Progenitor cell of endocrine pancreas (in vitro differentiated cells): Measurements from ENCODE around the gene FUT4. TPM values are rescaled to one million over a fixed set of nuclear protein-coding genes. Genes with fewer than 3 reads are reported as not detected.

Experiments used
- DNase-seq: peaks from one replicate; pipeline ENCODE4 v3.0.0; 2021; ENCODE audit warnings: low spot score; ENCODE audit not compliant: unreplicated experiment
- H3K27ac Mint-ChIP-seq: 2 replicates; pipeline ENCODE4 v1.8.0; 2021; ENCODE audit warnings: mild to moderate bottlenecking, moderate library complexity, mixed read lengths
- H3K27me3 Mint-ChIP-seq: 2 replicates; pipeline ENCODE4 v1.8.0; 2021; ENCODE audit warnings: mixed read lengths
- H3K36me3 Mint-ChIP-seq: 2 replicates; pipeline ENCODE4 v1.8.0; 2022; ENCODE audit warnings: mixed read lengths; ENCODE audit not compliant: insufficient read depth
- H3K4me1 Mint-ChIP-seq: 2 replicates; pipeline ENCODE4 v1.8.0; 2021; ENCODE audit warnings: low read depth, mixed read lengths
- H3K4me3 Mint-ChIP-seq: 2 replicates; pipeline ENCODE4 v1.8.0; 2021; ENCODE audit warnings: low read depth, mild to moderate bottlenecking, moderate library complexity, mixed read lengths
- H3K9me3 Mint-ChIP-seq: 2 replicates; pipeline ENCODE4 v1.8.0; 2021; ENCODE audit warnings: low read depth, mixed read lengths
- CTCF ChIP-seq: fragments of 200-600 bp; sonication (generic); IDR thresholded peaks from one replicate; pipeline ENCODE4 v1.5.0; 2021; ENCODE audit warnings: antibody characterized with exemption, mild to moderate bottlenecking; ENCODE audit not compliant: unreplicated experiment
- total RNA-seq: library from RNA; stranded (reverse); gene quantifications from 2 replicates; pipeline ENCODE4 v1.2.1, GENCODE V29; 2021

FUT4 gene
- total RNA-seq, 1 donor from 2014 or later = 6.6 TPM

- no peaks in the 10 kb centered on the region for H3K9me3 Mint-ChIP-seq
- H3K27ac Mint-ChIP-seq = no peak overlapping the region
- H3K4me3 Mint-ChIP-seq = no peak overlapping the region
- H3K36me3 Mint-ChIP-seq = no peaks in the 10 kb centered on the region
- TF ChIP-seq CTCF = no peak
- no peaks in the 10 kb centered on the region for H3K27me3 Mint-ChIP-seq
- H3K4me1 Mint-ChIP-seq = peaks cover 10% of the 10 kb centered on the region
- no peak for DNase-seq
Measured at GRCh38 chr11:94560834-94561233, 17.1 kb downstream of the FUT4 start.

- Mint-ChIP-seq H3K4me3 (no peak overlapping the region), H3K4me1 (peaks cover 10% of the 10 kb centered on the region), H3K27me3 (no peaks in the 10 kb centered on the region), H3K36me3 (no peaks in the 10 kb centered on the region), H3K27ac (no peak overlapping the region), H3K9me3 (no peaks in the 10 kb centered on the region)
- no peak for DNase-seq
- no peak for TF ChIP-seq CTCF
Measured at GRCh38 chr11:94563176-94563847, 19.6 kb downstream of the FUT4 start.

GRCh38 chr11:94563848-94564467 is 20.2 kb downstream of the FUT4 start:
- peaks cover 10% of the 10 kb centered on the region for H3K4me1 Mint-ChIP-seq
- H3K27me3 Mint-ChIP-seq = no peaks in the 10 kb centered on the region
- no peak for TF ChIP-seq CTCF
- DNase-seq = no peak
- no peak overlapping the region for H3K4me3 Mint-ChIP-seq
- H3K36me3 Mint-ChIP-seq = no peaks in the 10 kb centered on the region
- H3K27ac Mint-ChIP-seq = no peak overlapping the region
- H3K9me3 Mint-ChIP-seq = no peaks in the 10 kb centered on the region

- Mint-ChIP-seq H3K9me3 (no peaks in the 10 kb centered on the region), H3K27ac (no peak within 1 kb of the TSS), H3K27me3 (no peaks in the 10 kb centered on the region), H3K36me3 (no peaks in the 10 kb centered on the region), H3K4me3 (no peak within 1 kb of the TSS), H3K4me1 (peaks cover 6% of the 10 kb centered on the region)
- no peak for DNase-seq
- TF ChIP-seq CTCF = no peak
Measured at GRCh38 chr11:94567181-94567670, 23.5 kb downstream of the FUT4 start, which contains the start of gene PIWIL4. TSS of gene PIWIL4 (plus strand) at chr11:94567368. CDS start at chr11:94567519, 151 bp downstream.

- H3K27ac Mint-ChIP-seq = no peak overlapping the region
- no peaks in the 10 kb centered on the region for H3K4me1 Mint-ChIP-seq
Measured at GRCh38 chr11:94568200-94568599, 24.5 kb downstream of the FUT4 start.

More at GRCh38 chr11:94568200-94568599, 24.5 kb downstream of the FUT4 start:
- no peaks in the 10 kb centered on the region for H3K27me3 Mint-ChIP-seq
- H3K36me3 Mint-ChIP-seq = no peaks in the 10 kb centered on the region
- no peak for TF ChIP-seq CTCF
- H3K9me3 Mint-ChIP-seq = peaks cover 5% of the 10 kb centered on the region
- no peak for DNase-seq
- no peak overlapping the region for H3K4me3 Mint-ChIP-seq
